ENCODE data around the gene EYS. TPM values are rescaled to one million over a fixed set of nuclear protein-coding genes. Genes with fewer than 3 reads are reported as not detected.
"Not testable (repeated sequence)": the region's sequence is repeated elsewhere in the genome, so short reads cannot be mapped to it uniquely, and the experiment has no call there.

The EYS gene
- total RNA-seq, 1 experiment from 2014 or later: not detected

- Histone ChIP-seq H3K27me3 (no peaks in the 10 kb centered on the region), H3K27ac (no peak overlapping the region), H3K9me3 (replicated peaks) (no peaks in the 10 kb centered on the region), H3K4me3 (no peak overlapping the region), H3K36me3 (no peaks in the 10 kb centered on the region), H3K4me1 (no peaks in the 10 kb centered on the region)
- DNase-seq: no peak
These were observed 1842.2 kb downstream of the EYS start for GRCh38 chr6:63864671-63865318.

GRCh38 chr6:63864061-63864460, 1843.0 kb downstream of the EYS start:
- no peaks in the 10 kb centered on the region for H3K27me3 ChIP-seq
- no peaks in the 10 kb centered on the region for H3K9me3 ChIP-seq (replicated peaks)
- no peak overlapping the region for H3K4me3 ChIP-seq
- H3K4me1 ChIP-seq: no peaks in the 10 kb centered on the region
- H3K36me3 ChIP-seq: no peaks in the 10 kb centered on the region
- DNase-seq: no peak
- H3K27ac ChIP-seq: no peak overlapping the region

- Histone ChIP-seq H3K36me3 (no peaks in the 10 kb centered on the region), H3K9me3 (replicated peaks) (no peaks in the 10 kb centered on the region), H3K27me3 (no peaks in the 10 kb centered on the region), H3K4me1 (no peaks in the 10 kb centered on the region), H3K4me3 (no peak overlapping the region), H3K27ac (no peak overlapping the region)
- DNase-seq: no peak
These were observed 1844.4 kb downstream of the EYS start for GRCh38 chr6:63862486-63863198.

GRCh38 chr6:63859528-63859927, 1847.5 kb downstream of the EYS start:
- Histone ChIP-seq H3K4me3 (no peak overlapping the region), H3K9me3 (replicated peaks) (no peaks in the 10 kb centered on the region), H3K36me3 (no peaks in the 10 kb centered on the region), H3K27ac (no peak overlapping the region), H3K27me3 (no peaks in the 10 kb centered on the region), H3K4me1 (no peaks in the 10 kb centered on the region)
- DNase-seq: no peak

- Histone ChIP-seq H3K9me3 (replicated peaks) (no peaks in the 10 kb centered on the region), H3K27ac (no peak overlapping the region), H3K4me3 (no peak overlapping the region), H3K36me3 (no peaks in the 10 kb centered on the region), H3K4me1 (no peaks in the 10 kb centered on the region), H3K27me3 (no peaks in the 10 kb centered on the region)
- no peak for DNase-seq
These were observed 1848.3 kb downstream of the EYS start for GRCh38 chr6:63858691-63859090.

GRCh38 chr6:63856271-63856670, 1850.8 kb downstream of the EYS start:
- no peak for DNase-seq
- H3K27ac ChIP-seq: no peak overlapping the region
- no peaks in the 10 kb centered on the region for H3K27me3 ChIP-seq
- no peaks in the 10 kb centered on the region for H3K36me3 ChIP-seq
- H3K9me3 ChIP-seq (replicated peaks): no peaks in the 10 kb centered on the region
- H3K4me1 ChIP-seq: no peaks in the 10 kb centered on the region
- no peak overlapping the region for H3K4me3 ChIP-seq

GRCh38 chr6:63844287-63844686, 1862.7 kb downstream of the EYS start:
- no peaks in the 10 kb centered on the region for H3K4me1 ChIP-seq
- no peaks in the 10 kb centered on the region for H3K27me3 ChIP-seq
- DNase-seq: no peak
- H3K9me3 ChIP-seq (replicated peaks): no peaks in the 10 kb centered on the region
- no peak overlapping the region for H3K27ac ChIP-seq
- H3K4me3 ChIP-seq: no peak overlapping the region
- H3K36me3 ChIP-seq: no peaks in the 10 kb centered on the region

- Histone ChIP-seq H3K4me1 (no peaks in the 10 kb centered on the region), H3K9me3 (replicated peaks) (no peaks in the 10 kb centered on the region), H3K4me3 (no peak overlapping the region), H3K27ac (no peak overlapping the region), H3K36me3 (no peaks in the 10 kb centered on the region), H3K27me3 (no peaks in the 10 kb centered on the region)
- no peak for DNase-seq
These were observed 1867.5 kb downstream of the EYS start for GRCh38 chr6:63839485-63839884.

- H3K36me3 ChIP-seq; H3K9me3 ChIP-seq (replicated peaks); H3K27ac ChIP-seq; H3K27me3 ChIP-seq; DNase-seq; H3K4me3 ChIP-seq; H3K4me1 ChIP-seq: not testable (repeated sequence)
These were observed 1878.3 kb downstream of the EYS start for GRCh38 chr6:63828678-63829077.

- no peak overlapping the region for H3K27ac ChIP-seq
- H3K4me3 ChIP-seq: no peak overlapping the region
- H3K27me3 ChIP-seq: 0 out of 2 replicates have a peak, but pooled peaks cover 3% of the 10 kb centered on the region
- H3K36me3 ChIP-seq: no peaks in the 10 kb centered on the region
- no peaks in the 10 kb centered on the region for H3K9me3 ChIP-seq (replicated peaks)
- no peak for DNase-seq
- H3K4me1 ChIP-seq: no peaks in the 10 kb centered on the region
These were observed 1882.3 kb downstream of the EYS start for GRCh38 chr6:63824722-63825121.

- no peak for DNase-seq
- Histone ChIP-seq H3K4me3 (no peak overlapping the region), H3K4me1 (no peaks in the 10 kb centered on the region), H3K27me3 (0 out of 2 replicates have a peak, but pooled peaks cover 3% of the 10 kb centered on the region), H3K9me3 (replicated peaks) (no peaks in the 10 kb centered on the region), H3K27ac (no peak overlapping the region), H3K36me3 (no peaks in the 10 kb centered on the region)
These were observed 1885.6 kb downstream of the EYS start for GRCh38 chr6:63821442-63821841.

GRCh38 chr6:63819831-63820230, 1887.2 kb downstream of the EYS start:
- no peaks in the 10 kb centered on the region for H3K9me3 ChIP-seq (replicated peaks)
- 0 out of 2 replicates have a peak, but pooled peaks cover 3% of the 10 kb centered on the region for H3K27me3 ChIP-seq
- no peaks in the 10 kb centered on the region for H3K36me3 ChIP-seq
- no peaks in the 10 kb centered on the region for H3K4me1 ChIP-seq
- DNase-seq: no peak
- H3K27ac ChIP-seq: no peak overlapping the region
- no peak overlapping the region for H3K4me3 ChIP-seq

- no peaks in the 10 kb centered on the region for H3K36me3 ChIP-seq
- no peak overlapping the region for H3K4me3 ChIP-seq
- no peaks in the 10 kb centered on the region for H3K4me1 ChIP-seq
- no peak for DNase-seq
- no peak overlapping the region for H3K27ac ChIP-seq
- no peaks in the 10 kb centered on the region for H3K9me3 ChIP-seq (replicated peaks)
- H3K27me3 ChIP-seq: 0 out of 2 replicates have a peak, but pooled peaks cover 3% of the 10 kb centered on the region
These were observed 1889.5 kb downstream of the EYS start for GRCh38 chr6:63817492-63818050.

- no peak overlapping the region for H3K4me3 ChIP-seq
- no peaks in the 10 kb centered on the region for H3K9me3 ChIP-seq (replicated peaks)
- no peak overlapping the region for H3K27ac ChIP-seq
- 0 out of 2 replicates have a peak, but pooled peaks cover 3% of the 10 kb centered on the region for H3K27me3 ChIP-seq
- DNase-seq: peak; percentile 9 to 49
- no peaks in the 10 kb centered on the region for H3K4me1 ChIP-seq
- H3K36me3 ChIP-seq: no peaks in the 10 kb centered on the region
These were observed 1890.0 kb downstream of the EYS start for GRCh38 chr6:63816982-63817436.

- no peak for DNase-seq
- no peaks in the 10 kb centered on the region for H3K9me3 ChIP-seq (replicated peaks)
- H3K27ac ChIP-seq: no peak overlapping the region
- no peaks in the 10 kb centered on the region for H3K4me1 ChIP-seq
- 0 out of 2 replicates have a peak, but pooled peaks cover 3% of the 10 kb centered on the region for H3K27me3 ChIP-seq
- H3K4me3 ChIP-seq: no peak overlapping the region
- H3K36me3 ChIP-seq: no peaks in the 10 kb centered on the region
These were observed 1890.5 kb downstream of the EYS start for GRCh38 chr6:63816401-63816981.

Measured in SJCRH30 (cell line).